SU-DHL-6 (cell line): ENCODE measurements around the gene PRR35.

ENCODE experiments used
- H2AFZ ChIP-seq: fragments of 200-600 bp; sonication (generic); 2 replicates; pipeline ENCODE4 v1.6.1; 2014; ENCODE audit warnings: low read depth, mild to moderate bottlenecking, moderate library complexity, mixed read lengths, antibody characterized with exemption, low read length; ENCODE audit not compliant: severe bottlenecking
- H3F3A ChIP-seq: fragments of 200-600 bp; shearing (Covaris generic); 2 replicates; pipeline ENCODE4 v1.6.0; 2016; ENCODE audit warnings: antibody characterized with exemption, mild to moderate bottlenecking; ENCODE audit not compliant: insufficient read depth
- H3K27ac ChIP-seq: fragments of 200-600 bp; sonication (generic); 2 replicates; pipeline ENCODE4 v1.5.1; 2016; ENCODE audit warnings: low read depth, mild to moderate bottlenecking, low read length, moderate library complexity, mixed read lengths
- H3K27me3 ChIP-seq: fragments of 200-600 bp; sonication (generic), shearing (Covaris generic); 2 replicates; pipeline ENCODE4 v1.6.0; 2014; ENCODE audit warnings: mild to moderate bottlenecking, low read length
- H3K36me3 ChIP-seq: fragments of 200-600 bp; sonication (generic); 2 replicates; pipeline ENCODE4 v1.6.1; 2014; ENCODE audit warnings: mild to moderate bottlenecking, low read length, mixed read lengths
- H3K4me2 ChIP-seq: fragments of 300-600, 200-600 bp; shearing (Covaris generic), sonication (generic); 2 replicates; pipeline ENCODE4 v1.6.0; 2014; ENCODE audit warnings: low read length, low read depth, mild to moderate bottlenecking; ENCODE audit not compliant: poor library complexity, severe bottlenecking
- H3K4me3 ChIP-seq: fragments of 200-600 bp; sonication (generic); 2 replicates; pipeline ENCODE4 v1.5.1; 2014; ENCODE audit warnings: antibody characterized with exemption, low read length, mild to moderate bottlenecking, mixed read lengths; ENCODE audit not compliant: insufficient read depth, poor library complexity, severe bottlenecking
- H3K79me2 ChIP-seq: fragments of 200-600 bp; sonication (generic); 2 replicates; pipeline ENCODE4 v1.6.1; 2014; ENCODE audit warnings: mild to moderate bottlenecking, low read length, moderate library complexity; ENCODE audit not compliant: insufficient read depth
- H3K9ac ChIP-seq: fragments of 200-600 bp; sonication (generic); 2 replicates; pipeline ENCODE4 v1.7.0; 2014; ENCODE audit warnings: mild to moderate bottlenecking, low read length
- H3K9me2 ChIP-seq: fragments of 200-600 bp; sonication (generic); replicated peaks from 2 replicates; pipeline ENCODE4 v1.6.1; 2014; ENCODE audit warnings: low read length; ENCODE audit not compliant: insufficient read depth
- H3K9me3 ChIP-seq: fragments of 200-600 bp; sonication (generic); 2 replicates; pipeline ENCODE4 v1.6.1; 2014; ENCODE audit warnings: low read length, mixed read lengths; ENCODE audit not compliant: insufficient read depth
- H4K20me1 ChIP-seq: fragments of 200-600 bp; sonication (generic); 2 replicates; pipeline ENCODE4 v1.6.1; 2014; ENCODE audit warnings: low read depth, mild to moderate bottlenecking, antibody characterized with exemption, low read length, moderate library complexity, mixed read lengths
- CTCF ChIP-seq: fragments of 200-600 bp; sonication (generic); IDR thresholded peaks from one replicate; pipeline ENCODE4 v1.5.1; 2017; ENCODE audit warnings: antibody characterized with exemption, mild to moderate bottlenecking, low read length, moderate library complexity; ENCODE audit not compliant: insufficient read depth, poor library complexity, severe bottlenecking
- EZH2phosphoT487 ChIP-seq: fragments of 200-600 bp; sonication (generic), shearing (Covaris generic); conservative IDR thresholded peaks from 2 replicates; pipeline ENCODE4 v1.6.1; 2018; ENCODE audit warnings: mild to moderate bottlenecking, antibody characterized with exemption, low read length, moderate library complexity, mixed read lengths

PRR35 gene

DNA sequence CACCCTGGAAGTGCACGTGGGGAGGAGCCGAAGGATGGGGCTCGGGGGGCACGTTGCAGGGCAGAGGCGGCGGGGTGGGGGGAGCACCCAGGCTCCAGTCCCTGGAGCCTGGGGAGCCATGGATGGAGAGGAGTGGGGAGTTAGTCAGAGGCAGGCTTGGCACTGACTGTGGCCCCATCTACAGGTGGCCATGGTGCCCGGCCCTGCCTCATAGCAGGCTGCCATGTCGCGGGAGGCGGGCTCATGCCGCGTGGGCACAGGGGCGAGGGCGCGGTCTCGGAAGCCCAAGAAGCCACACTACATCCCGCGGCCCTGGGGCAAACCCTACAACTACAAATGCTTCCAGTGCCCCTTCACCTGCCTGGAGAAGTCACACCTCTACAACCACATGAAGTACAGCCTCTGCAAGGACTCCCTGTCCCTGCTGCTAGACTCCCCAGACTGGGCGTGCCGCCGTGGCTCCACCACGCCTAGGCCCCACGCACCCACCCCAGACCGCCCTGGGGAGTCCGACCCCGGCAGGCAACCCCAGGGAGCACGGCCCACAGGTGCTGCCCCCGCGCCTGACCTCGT is 3.0 kb downstream of the PRR35 start:
- Histone ChIP-seq H3K9me2 (no peaks in the 10 kb centered on the region), H3K27me3 (no peaks in the 10 kb centered on the region), H3K4me2 (no peak overlapping the region), H3K4me3 (no peak overlapping the region), H3K9ac (no peak overlapping the region), H3F3A (no peaks in the 10 kb centered on the region), H2AFZ (no peak overlapping the region), H3K27ac (no peak overlapping the region), H4K20me1 (no peaks in the 10 kb centered on the region), H3K79me2 (no peaks in the 10 kb centered on the region), H3K9me3 (no peaks in the 10 kb centered on the region), H3K36me3 (no peaks in the 10 kb centered on the region)
- TF ChIP-seq CTCF: no peak
- no peak for TF ChIP-seq EZH2phosphoT487

- H3K4me3 ChIP-seq: no peak overlapping the region
- no peaks in the 10 kb centered on the region for H3K36me3 ChIP-seq
- TF ChIP-seq EZH2phosphoT487 (no peak), CTCF (no peak)
Measured at GRCh38 chr16:564690-565418, 4.7 kb downstream of the PRR35 start.

GRCh38 chr16:565419-566330 is 5.5 kb downstream of the PRR35 start:
- no peaks in the 10 kb centered on the region for H3K9me2 ChIP-seq
- no peaks in the 10 kb centered on the region for H4K20me1 ChIP-seq
- no peaks in the 10 kb centered on the region for H3K36me3 ChIP-seq
- TF ChIP-seq EZH2phosphoT487 (no peak), CTCF (no peak)
- H2AFZ ChIP-seq: no peak overlapping the region
- no peak overlapping the region for H3K27ac ChIP-seq
- no peaks in the 10 kb centered on the region for H3F3A ChIP-seq
- H3K79me2 ChIP-seq: no peaks in the 10 kb centered on the region
- no peak overlapping the region for H3K4me3 ChIP-seq
- no peaks in the 10 kb centered on the region for H3K27me3 ChIP-seq
- no peaks in the 10 kb centered on the region for H3K9me3 ChIP-seq
- H3K9ac ChIP-seq: no peak overlapping the region
- no peak overlapping the region for H3K4me2 ChIP-seq

More at GRCh38 chr16:564690-565418, 4.7 kb downstream of the PRR35 start:
- H3K27ac ChIP-seq: no peak overlapping the region
- H3F3A ChIP-seq: no peaks in the 10 kb centered on the region
- H2AFZ ChIP-seq: no peak overlapping the region
- H3K4me2 ChIP-seq: no peak overlapping the region
- no peaks in the 10 kb centered on the region for H3K9me2 ChIP-seq
- no peaks in the 10 kb centered on the region for H4K20me1 ChIP-seq
- H3K9ac ChIP-seq: no peak overlapping the region
- no peaks in the 10 kb centered on the region for H3K27me3 ChIP-seq
- no peaks in the 10 kb centered on the region for H3K9me3 ChIP-seq
- no peaks in the 10 kb centered on the region for H3K79me2 ChIP-seq
